ENCODE measurements around the gene WNT3. TPM values are rescaled to one million over a fixed set of nuclear protein-coding genes. Genes with fewer than 3 reads are reported as not detected.

The WNT3 gene
- total RNA-seq, 1 experiment from 2014 or later: 8.8 TPM

DNA sequence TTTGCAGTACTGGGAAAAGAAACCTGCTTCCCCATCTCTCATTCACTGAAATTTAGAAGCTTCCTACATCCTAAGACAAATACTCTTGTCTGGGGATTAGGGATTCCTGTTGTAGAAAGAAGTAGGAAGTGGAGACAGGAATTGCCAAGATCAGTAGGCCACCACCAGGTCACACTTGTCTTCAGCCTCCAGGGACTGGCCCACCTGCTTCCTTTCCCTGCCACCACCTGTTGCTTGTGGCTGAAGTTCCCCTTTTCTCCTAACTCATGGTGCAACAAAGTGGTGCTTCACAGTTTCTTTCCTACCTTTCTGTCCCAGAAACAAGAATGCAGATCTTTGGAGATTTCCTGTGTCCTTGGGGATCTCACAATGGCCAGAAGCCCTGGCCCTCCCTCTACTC, 82.4 kb downstream of the WNT3 start:
- Mint-ChIP-seq H3K4me1 (ENCODE audit: low read depth, unreplicated experiment) (no peaks in the 10 kb centered on the region), H3K36me3 (ENCODE audit: insufficient read depth, unreplicated experiment) (peaks cover 12% of the 10 kb centered on the region), H3K27me3 (ENCODE audit: insufficient read depth, unreplicated experiment) (no peaks in the 10 kb centered on the region), H3K9me3 (ENCODE audit: unreplicated experiment) (no peaks in the 10 kb centered on the region), H3K4me3 (ENCODE audit: unreplicated experiment) (no peak overlapping the region), H3K27ac (ENCODE audit: unreplicated experiment) (no peak overlapping the region)
- H3K27me3 ChIP-seq (replicated peaks; ENCODE audit: control insufficient read depth, insufficient read depth, low read length): no peaks in the 10 kb centered on the region
- H3K4me1 ChIP-seq: no peaks in the 10 kb centered on the region
- DNase-seq: no peak
- BruUV-seq (replicated peaks): no TSS peak
- intact Hi-C loops (cut with micrococcal nuclease; ENCODE audit: unreplicated experiment): no loop called here
- CTCF ChIA-PET: no interaction called here
- no peaks in the 10 kb centered on the region for H3K9me3 ChIP-seq
- TF ChIP-seq, protein P1, sequence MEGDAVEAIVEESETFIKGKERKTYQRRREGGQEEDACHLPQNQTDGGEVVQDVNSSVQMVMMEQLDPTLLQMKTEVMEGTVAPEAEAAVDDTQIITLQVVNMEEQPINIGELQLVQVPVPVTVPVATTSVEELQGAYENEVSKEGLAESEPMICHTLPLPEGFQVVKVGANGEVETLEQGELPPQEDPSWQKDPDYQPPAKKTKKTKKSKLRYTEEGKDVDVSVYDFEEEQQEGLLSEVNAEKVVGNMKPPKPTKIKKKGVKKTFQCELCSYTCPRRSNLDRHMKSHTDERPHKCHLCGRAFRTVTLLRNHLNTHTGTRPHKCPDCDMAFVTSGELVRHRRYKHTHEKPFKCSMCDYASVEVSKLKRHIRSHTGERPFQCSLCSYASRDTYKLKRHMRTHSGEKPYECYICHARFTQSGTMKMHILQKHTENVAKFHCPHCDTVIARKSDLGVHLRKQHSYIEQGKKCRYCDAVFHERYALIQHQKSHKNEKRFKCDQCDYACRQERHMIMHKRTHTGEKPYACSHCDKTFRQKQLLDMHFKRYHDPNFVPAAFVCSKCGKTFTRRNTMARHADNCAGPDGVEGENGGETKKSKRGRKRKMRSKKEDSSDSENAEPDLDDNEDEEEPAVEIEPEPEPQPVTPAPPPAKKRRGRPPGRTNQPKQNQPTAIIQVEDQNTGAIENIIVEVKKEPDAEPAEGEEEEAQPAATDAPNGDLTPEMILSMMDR (IDR thresholded peaks at IDR 0.05; ENCODE audit: insufficient read depth in 1 of 2, low read depth in 1 of 2, low read length in 1 of 2, severe bottlenecking in 1 of 2, unreplicated experiment in 1 of 2): no peak
- no peak overlapping the region for H3K4me3 ChIP-seq (ENCODE audit: low read depth, low read length)
- POLR2A ChIA-PET: no interaction called here
- H3K36me3 ChIP-seq (ENCODE audit: control insufficient read depth, insufficient read depth, low read length): no peaks in the 10 kb centered on the region

DNA sequence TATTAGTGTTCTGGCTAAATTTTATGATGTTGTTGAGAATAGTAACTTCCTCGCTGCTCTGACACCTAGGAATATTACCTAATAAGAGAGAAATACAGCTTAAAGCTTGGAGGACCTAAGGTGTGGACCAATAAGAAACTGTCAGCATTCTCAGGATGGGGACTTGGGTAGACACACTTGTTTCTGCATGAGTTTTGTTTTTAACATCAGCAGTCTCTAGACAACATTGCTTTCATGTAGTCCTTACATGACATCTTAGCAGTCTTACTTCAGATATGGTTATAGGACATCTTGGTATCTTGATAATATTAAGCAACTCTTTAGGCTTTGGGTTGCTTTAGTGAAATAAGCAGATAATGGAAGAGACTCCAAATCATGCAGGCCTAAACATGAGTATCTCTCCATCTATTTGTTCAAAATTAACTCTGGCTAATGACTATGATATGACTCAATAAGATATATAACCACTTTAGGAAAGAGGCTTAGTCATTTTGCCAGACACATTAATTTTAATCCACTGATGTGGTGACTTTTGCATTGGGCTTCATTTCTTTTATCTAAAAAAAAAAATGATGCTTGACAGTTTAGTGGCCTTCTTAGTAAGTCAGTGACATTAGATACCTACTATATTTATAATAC, 84.5 kb downstream of the WNT3 start:
- intact Hi-C loops (cut with micrococcal nuclease; ENCODE audit: unreplicated experiment): no loop called here
- H3K4me1 Mint-ChIP-seq (ENCODE audit: low read depth, unreplicated experiment): no peaks in the 10 kb centered on the region
- H3K9me3 Mint-ChIP-seq (ENCODE audit: unreplicated experiment): no peaks in the 10 kb centered on the region
- no peak for DNase-seq
- Histone ChIP-seq H3K27me3 (replicated peaks; ENCODE audit: control insufficient read depth, insufficient read depth, low read length) (no peaks in the 10 kb centered on the region), H3K4me1 (no peaks in the 10 kb centered on the region), H3K36me3 (ENCODE audit: control insufficient read depth, insufficient read depth, low read length) (no peaks in the 10 kb centered on the region; the same call in 1 of the 2 replicates), H3K4me3 (ENCODE audit: low read depth, low read length) (no peak overlapping the region), H3K9me3 (no peaks in the 10 kb centered on the region)
- POLR2A ChIA-PET: no interaction called here
- no peak overlapping the region for H3K4me3 Mint-ChIP-seq (ENCODE audit: unreplicated experiment)
- no peaks in the 10 kb centered on the region for H3K27me3 Mint-ChIP-seq (ENCODE audit: insufficient read depth, unreplicated experiment)
- TF ChIP-seq, protein P1 (IDR thresholded peaks at IDR 0.05; ENCODE audit: insufficient read depth in 1 of 2, low read depth in 1 of 2, low read length in 1 of 2, severe bottlenecking in 1 of 2, unreplicated experiment in 1 of 2): no peak
- peaks cover 4% of the 10 kb centered on the region for H3K36me3 Mint-ChIP-seq (ENCODE audit: insufficient read depth, unreplicated experiment)
- CTCF ChIA-PET: no interaction called here
- no peak overlapping the region for H3K27ac Mint-ChIP-seq (ENCODE audit: unreplicated experiment)
- no TSS peak for BruUV-seq (replicated peaks)

DNA sequence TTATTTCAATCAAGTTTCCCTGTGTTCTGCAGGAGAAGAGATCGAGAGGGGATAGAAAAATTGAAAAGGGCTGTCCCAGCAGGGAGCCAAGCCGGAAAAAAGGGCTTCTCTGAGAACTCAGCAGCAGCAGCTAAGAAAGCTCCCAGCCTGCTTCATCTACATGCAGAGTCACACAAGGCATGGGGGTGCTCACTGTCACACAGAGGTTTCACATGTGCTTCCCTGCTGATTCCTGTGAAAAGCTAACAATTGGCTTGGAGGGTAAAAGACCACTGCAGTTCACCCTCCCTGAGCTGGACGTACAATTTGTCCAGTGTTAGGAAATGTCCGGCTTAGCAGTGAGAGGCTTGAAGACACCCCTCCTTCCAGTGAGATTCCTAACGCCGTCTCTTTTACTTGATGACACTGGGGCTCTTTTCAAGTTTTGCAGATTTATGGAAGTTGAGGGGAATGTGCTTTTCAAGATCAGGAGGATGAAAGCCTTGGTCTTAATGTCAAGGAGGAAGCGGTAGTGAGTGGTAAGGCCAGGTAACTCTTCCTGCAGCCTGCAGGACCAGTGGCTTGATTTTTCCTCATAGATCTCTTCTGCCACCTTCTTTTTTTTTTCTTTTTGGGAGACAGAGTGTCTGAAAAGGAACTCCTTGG, 85.6 kb downstream of the WNT3 start:
- no peaks in the 10 kb centered on the region for H3K27me3 Mint-ChIP-seq (ENCODE audit: insufficient read depth, unreplicated experiment)
- TF ChIP-seq, protein P1 (IDR thresholded peaks at IDR 0.05; ENCODE audit: insufficient read depth in 1 of 2, low read depth in 1 of 2, low read length in 1 of 2, severe bottlenecking in 1 of 2, unreplicated experiment in 1 of 2): no peak
- intact Hi-C loops (cut with micrococcal nuclease; ENCODE audit: unreplicated experiment): no loop called here
- H3K27ac Mint-ChIP-seq (ENCODE audit: unreplicated experiment): no peak overlapping the region
- no peaks in the 10 kb centered on the region for H3K27me3 ChIP-seq (replicated peaks; ENCODE audit: control insufficient read depth, insufficient read depth, low read length)
- no peak for DNase-seq
- ChIA-PET CTCF (interaction anchor here (0.5 kb wide), 1 partner anchor 46 kb away, joined by 3 read pairs; no protein-coding TSS in a partner anchor), POLR2A (no interaction called here)
- peaks cover 4% of the 10 kb centered on the region for H3K36me3 Mint-ChIP-seq (ENCODE audit: insufficient read depth, unreplicated experiment)
- no peak overlapping the region for H3K4me3 ChIP-seq (ENCODE audit: low read depth, low read length)
- H3K9me3 Mint-ChIP-seq (ENCODE audit: unreplicated experiment): no peaks in the 10 kb centered on the region
- no peaks in the 10 kb centered on the region; the same call in 1 of the 2 replicates for H3K36me3 ChIP-seq (ENCODE audit: control insufficient read depth, insufficient read depth, low read length)
- BruUV-seq (replicated peaks): no TSS peak
- H3K4me1 ChIP-seq: peaks cover 3% of the 10 kb centered on the region; the same call in 1 of the 2 replicates
- no peaks in the 10 kb centered on the region for H3K4me1 Mint-ChIP-seq (ENCODE audit: low read depth, unreplicated experiment)
- no peaks in the 10 kb centered on the region for H3K9me3 ChIP-seq
- no peak overlapping the region for H3K4me3 Mint-ChIP-seq (ENCODE audit: unreplicated experiment)
